BE2C (cell line): ENCODE data around the gene NLN.
A peak's percentile ranks its signal among the peaks of the same experiment; 100 is the strongest.
"Not testable (repeated sequence)": the region's sequence is repeated elsewhere in the genome, so short reads cannot be mapped to it uniquely, and the experiment has no call there.

ENCODE experiments used
- DNase-seq: peaks from one replicate; pipeline ENCODE4 v3.0.0-alpha.2; 2020
- H3K27me3 ChIP-seq: fragments of 250-450 bp; sonication (Bioruptor Pico); 2 replicates; pipeline ENCODE4 v1.5.1; 2020; ENCODE audit warnings: mild to moderate bottlenecking
- H3K36me3 ChIP-seq: fragments of 250-450 bp; sonication (Bioruptor Pico); 2 replicates; pipeline ENCODE4 v1.5.1; 2020; ENCODE audit warnings: mild to moderate bottlenecking
- H3K4me1 ChIP-seq: fragments of 250-450 bp; sonication (Bioruptor Pico); 2 replicates; pipeline ENCODE4 v1.5.1; 2020
- H3K4me3 ChIP-seq: 2 replicates; pipeline ENCODE4 v1.5.1; 2011; ENCODE audit warnings: low read depth, low read length
- H3K9me3 ChIP-seq: fragments of 250-450 bp; sonication (Bioruptor Pico); 2 replicates; pipeline ENCODE4 v1.5.1; 2020
- TF ChIP-seq, protein P1 (sequence below): IDR thresholded peaks from 2 replicates; pipeline ENCODE4 v1.5.1; 2012; ENCODE audit warnings: mild to moderate bottlenecking, low read depth, low read length

NLN gene

DNA sequence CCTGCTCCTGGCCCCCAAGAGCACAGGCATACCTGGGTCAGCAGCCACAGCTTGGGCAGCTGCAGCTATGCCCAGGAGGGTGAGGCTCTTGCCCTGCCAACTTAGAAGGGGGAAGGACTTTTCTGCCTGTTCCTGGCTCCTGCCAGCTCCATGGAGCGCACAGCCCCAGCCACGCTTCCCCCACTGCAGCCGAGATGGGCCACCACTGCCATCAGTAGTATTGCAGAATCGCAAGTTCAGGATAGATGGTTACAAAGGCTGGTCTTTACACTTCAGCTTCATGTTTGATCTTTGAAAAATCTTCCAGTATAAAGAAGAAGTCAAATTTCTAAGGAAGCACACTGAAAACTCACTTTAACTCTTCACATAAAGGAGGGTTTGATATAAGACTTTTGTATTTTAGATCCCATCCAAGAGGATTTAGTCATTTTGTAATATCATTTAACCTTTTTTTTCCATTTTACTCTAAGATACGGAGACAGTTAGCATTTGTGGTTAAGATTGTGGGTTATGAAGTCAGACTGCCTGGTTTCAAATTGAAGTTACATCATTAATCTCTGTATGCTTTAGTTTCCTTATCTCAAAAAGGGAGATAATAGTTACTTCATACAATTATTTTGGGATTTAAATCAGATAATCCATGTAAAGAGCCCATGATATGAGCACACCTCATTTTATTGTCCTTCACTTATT is 81.8 kb downstream of the NLN start:
- H3K4me3 ChIP-seq: no peak overlapping the region
- H3K9me3 ChIP-seq: no peaks in the 10 kb centered on the region
- H3K36me3 ChIP-seq: peaks cover 20% of the 10 kb centered on the region; the same call in 1 of the 2 replicates
- no peaks in the 10 kb centered on the region for H3K27me3 ChIP-seq
- H3K4me1 ChIP-seq: no peaks in the 10 kb centered on the region
- TF ChIP-seq, protein P1, sequence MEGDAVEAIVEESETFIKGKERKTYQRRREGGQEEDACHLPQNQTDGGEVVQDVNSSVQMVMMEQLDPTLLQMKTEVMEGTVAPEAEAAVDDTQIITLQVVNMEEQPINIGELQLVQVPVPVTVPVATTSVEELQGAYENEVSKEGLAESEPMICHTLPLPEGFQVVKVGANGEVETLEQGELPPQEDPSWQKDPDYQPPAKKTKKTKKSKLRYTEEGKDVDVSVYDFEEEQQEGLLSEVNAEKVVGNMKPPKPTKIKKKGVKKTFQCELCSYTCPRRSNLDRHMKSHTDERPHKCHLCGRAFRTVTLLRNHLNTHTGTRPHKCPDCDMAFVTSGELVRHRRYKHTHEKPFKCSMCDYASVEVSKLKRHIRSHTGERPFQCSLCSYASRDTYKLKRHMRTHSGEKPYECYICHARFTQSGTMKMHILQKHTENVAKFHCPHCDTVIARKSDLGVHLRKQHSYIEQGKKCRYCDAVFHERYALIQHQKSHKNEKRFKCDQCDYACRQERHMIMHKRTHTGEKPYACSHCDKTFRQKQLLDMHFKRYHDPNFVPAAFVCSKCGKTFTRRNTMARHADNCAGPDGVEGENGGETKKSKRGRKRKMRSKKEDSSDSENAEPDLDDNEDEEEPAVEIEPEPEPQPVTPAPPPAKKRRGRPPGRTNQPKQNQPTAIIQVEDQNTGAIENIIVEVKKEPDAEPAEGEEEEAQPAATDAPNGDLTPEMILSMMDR: no peak
- no peak for DNase-seq

DNA sequence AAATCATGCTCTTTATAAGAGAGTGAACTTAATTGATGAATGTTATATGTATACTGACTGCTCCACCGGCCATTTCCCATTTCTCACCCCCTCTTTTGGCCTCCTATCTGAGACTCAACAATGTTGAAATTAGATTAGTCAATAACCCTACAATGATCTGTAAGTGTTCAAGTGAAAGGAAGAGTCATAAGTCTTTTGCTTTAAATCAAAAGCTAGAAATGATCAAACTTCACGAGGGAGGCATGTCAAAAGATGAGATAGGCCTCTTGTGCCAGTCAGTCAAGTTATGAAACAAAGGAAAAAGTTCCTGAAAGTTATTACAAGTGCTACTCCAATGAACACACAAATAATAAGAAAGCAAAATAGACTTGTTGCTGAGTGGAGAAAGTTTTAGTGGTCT is 83.1 kb downstream of the NLN start:
- Histone ChIP-seq H3K4me3 (no peak overlapping the region), H3K27me3 (no peaks in the 10 kb centered on the region), H3K9me3 (no peaks in the 10 kb centered on the region), H3K4me1 (no peaks in the 10 kb centered on the region), H3K36me3 (peaks cover 24% of the 10 kb centered on the region)
- TF ChIP-seq, protein P1: no peak
- no peak for DNase-seq

DNA sequence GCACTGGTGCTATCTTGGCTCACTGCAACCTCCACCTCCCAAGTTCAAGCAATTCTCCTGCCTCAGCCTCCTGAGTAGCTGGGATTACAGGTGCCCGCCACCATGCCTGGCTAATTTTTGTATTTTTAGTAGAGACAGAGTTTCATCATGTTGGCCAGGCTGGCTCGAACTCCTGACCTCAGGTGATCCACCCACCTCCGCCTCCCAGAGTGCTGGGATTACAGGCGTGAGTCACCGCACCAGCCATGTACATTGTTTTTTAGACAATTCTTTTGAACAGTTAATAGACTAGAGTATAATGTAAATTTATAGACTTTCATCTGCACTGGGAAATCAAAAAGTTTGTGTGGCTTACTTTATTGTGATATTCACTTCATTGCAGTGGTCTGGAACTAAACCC is 85.5 kb downstream of the NLN start:
- not testable (repeated sequence) for DNase-seq, H3K4me3 ChIP-seq, H3K9me3 ChIP-seq, H3K27me3 ChIP-seq, H3K4me1 ChIP-seq
- H3K36me3 ChIP-seq: peaks cover 46% of the 10 kb centered on the region

DNA sequence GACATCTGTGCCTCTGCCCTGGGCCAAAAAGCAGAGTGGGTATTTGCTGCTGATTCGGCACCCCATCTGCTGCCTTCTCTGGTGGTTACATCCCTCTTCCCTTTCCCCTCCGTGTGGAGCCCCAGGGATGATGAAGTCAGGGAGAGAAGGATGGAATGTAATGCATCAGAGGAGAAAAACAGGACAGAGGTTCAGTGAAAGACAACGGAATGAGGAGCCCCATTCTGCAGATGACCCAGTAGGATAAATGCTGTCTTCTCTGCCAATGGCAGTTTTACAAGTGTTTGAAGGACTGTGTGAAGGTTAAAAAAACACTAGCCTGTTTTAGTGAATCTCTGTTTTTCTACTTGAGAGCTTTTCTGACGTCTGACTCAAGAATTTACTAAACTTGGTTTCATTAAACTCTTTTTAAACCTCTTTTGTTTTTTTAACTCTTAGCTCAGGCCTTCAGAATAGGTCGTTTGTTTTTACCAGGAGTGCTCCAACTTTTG is 86.3 kb downstream of the NLN start:
- no peak for DNase-seq
- Histone ChIP-seq H3K4me3 (no peak overlapping the region), H3K27me3 (no peaks in the 10 kb centered on the region), H3K9me3 (no peaks in the 10 kb centered on the region), H3K4me1 (no peaks in the 10 kb centered on the region), H3K36me3 (peaks cover 49% of the 10 kb centered on the region)
- TF ChIP-seq, protein P1: no peak

- no peak for DNase-seq
- Histone ChIP-seq H3K4me3 (no peak overlapping the region), H3K4me1 (no peaks in the 10 kb centered on the region), H3K27me3 (no peaks in the 10 kb centered on the region), H3K9me3 (no peaks in the 10 kb centered on the region), H3K36me3 (peaks cover 54% of the 10 kb centered on the region)
- TF ChIP-seq, protein P1: no peak
Measured at GRCh38 chr5:65808818-65809217, 86.8 kb downstream of the NLN start.

DNA sequence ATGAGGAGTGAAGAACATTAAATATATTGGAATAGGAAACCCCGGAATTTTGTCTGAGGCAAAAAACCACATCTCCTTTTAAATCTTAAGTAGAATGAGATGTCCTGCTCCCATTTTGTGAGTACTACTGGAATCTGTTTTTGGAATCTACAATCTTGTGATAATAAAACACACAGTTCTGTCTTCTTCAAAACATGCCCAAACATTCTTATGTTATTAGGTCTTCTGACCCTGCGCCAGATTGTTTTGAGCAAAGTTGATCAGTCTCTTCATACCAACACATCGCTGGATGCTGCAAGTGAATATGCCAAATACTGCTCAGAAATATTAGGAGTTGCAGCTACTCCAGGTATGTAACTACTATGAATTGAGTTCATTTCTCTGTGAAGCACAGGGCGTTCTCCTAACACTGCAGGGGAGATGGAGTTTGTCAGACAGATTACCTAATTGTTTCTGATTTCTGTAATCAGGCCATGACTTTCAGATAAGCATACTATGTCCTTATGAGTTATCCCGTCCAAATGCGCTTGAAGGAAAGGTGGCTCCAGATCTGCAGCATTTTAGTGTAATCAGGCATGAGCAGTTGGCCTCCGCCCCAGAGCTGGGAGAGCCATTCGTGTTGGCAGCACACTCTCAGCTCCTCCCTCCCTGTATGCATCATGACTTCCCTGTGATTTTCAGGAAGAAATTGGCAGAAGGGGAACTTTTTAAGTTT is 88.0 kb downstream of the NLN start:
- no peaks in the 10 kb centered on the region for H3K9me3 ChIP-seq
- no peaks in the 10 kb centered on the region for H3K4me1 ChIP-seq
- H3K36me3 ChIP-seq: peaks cover 55% of the 10 kb centered on the region
- H3K4me3 ChIP-seq: no peak overlapping the region
- H3K27me3 ChIP-seq: no peaks in the 10 kb centered on the region
- DNase-seq: peak; percentile 25
- TF ChIP-seq, protein P1: no peak
